HG02970 (cell line): Measurements from ENCODE around the gene PTPRG.
"Not testable (repeated sequence)": the region's sequence is repeated elsewhere in the genome, so short reads cannot be mapped to it uniquely, and the experiment has no call there.

Source experiments
- ATAC-seq: cut with Tn5 transposase; IDR thresholded peaks from one replicate; pipeline ENCODE4 v1.9.1; 2021; ENCODE audit warnings: mild to moderate bottlenecking, moderate library complexity, moderate number of reproducible peaks; ENCODE audit not compliant: unreplicated experiment, low FRiP score

Gene PTPRG

GRCh38 chr3:62019906-62020305, 458.5 kb downstream of the PTPRG start:
- no peak for ATAC-seq

DNA sequence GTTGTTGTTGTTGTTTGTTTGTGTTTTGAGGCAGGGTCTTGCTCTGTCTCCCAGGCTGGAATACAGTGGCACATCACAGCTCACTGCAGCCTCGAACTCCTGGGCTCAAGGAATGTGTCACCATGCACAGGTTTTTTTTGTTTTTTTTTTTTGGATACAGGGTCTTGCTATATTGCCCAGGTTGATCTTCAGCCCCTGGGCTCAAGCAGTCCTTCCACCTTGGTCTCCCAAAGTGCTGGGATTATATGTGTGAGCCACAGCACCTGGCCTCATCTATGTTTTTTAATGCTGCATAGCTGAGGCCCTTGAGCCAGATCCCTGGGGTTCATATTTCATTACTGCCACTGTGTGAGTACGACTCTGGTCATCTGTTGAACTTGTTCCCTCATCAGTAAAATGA, 459.3 kb downstream of the PTPRG start:
- ATAC-seq: no peak

- ATAC-seq: no peak
Measured at GRCh38 chr3:62022312-62022711, 460.9 kb downstream of the PTPRG start.

- ATAC-seq: no peak
Measured at GRCh38 chr3:62024882-62025281, 463.5 kb downstream of the PTPRG start.

GRCh38 chr3:62025913-62026312, 464.5 kb downstream of the PTPRG start:
- ATAC-seq: no peak

GRCh38 chr3:62027241-62027640, 465.9 kb downstream of the PTPRG start:
- ATAC-seq: no peak

- no peak for ATAC-seq
Measured at GRCh38 chr3:62027796-62028195, 466.4 kb downstream of the PTPRG start.

DNA sequence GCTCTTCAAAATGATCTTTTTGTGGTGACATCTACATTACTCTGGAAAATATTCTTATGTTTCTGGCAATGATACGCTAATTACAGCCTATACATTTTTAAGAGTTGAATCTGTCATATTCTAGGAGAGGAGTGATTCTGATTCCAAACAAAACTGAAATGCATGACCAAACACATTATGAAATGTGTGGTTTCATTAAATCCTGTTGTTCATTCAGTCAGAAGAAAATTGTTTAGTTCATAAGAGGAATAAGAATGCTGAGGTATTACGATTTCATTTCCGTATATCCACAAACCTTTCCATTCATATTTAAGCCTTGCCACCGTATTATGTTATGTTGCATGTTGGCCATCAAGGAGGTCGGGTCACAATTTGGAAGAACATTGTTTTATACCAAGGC, 466.9 kb downstream of the PTPRG start:
- ATAC-seq: no peak

- ATAC-seq: no peak
Measured at GRCh38 chr3:62032738-62033137, 471.4 kb downstream of the PTPRG start.

GRCh38 chr3:62035402-62036057, 474.2 kb downstream of the PTPRG start:
- ATAC-seq: no peak

DNA sequence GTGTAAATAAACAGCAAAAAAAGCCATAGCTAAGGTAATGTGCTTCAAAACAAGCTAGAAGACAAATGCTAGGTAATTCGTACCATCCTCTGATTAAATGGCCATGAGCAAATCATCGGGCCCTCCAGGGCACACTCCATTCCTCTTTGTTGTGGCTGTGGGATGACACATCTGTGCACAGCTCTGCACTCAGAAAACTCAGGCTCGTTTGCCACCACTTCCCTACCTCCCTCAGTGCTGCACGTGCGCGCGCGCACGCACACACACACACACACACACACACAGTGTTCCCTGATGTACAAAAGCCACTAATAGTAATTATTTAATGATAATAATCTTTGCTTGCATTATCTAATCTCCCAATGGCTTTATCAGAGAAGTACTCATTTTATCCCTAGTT, 475.4 kb downstream of the PTPRG start:
- no peak for ATAC-seq

- ATAC-seq: not testable (repeated sequence)
Measured at GRCh38 chr3:62038798-62039197, 477.4 kb downstream of the PTPRG start.

DNA sequence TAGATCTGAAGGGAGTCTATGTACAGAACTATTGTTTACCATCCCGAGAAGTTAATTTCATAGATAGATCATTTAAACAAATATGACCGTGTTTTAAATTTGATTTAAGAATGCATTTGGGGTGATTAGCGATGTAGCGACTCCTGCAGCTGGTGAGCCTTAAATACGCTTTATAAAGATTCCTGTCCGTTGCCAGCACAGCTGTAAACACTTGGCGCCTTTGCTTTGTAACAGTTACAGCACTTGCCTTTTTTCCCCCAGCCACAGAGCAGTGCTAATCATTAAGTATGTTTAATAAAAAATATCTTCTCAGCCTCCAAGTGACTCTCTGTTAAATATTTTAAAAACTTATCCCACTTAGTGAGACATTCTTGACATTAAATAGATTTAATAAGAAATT, 478.2 kb downstream of the PTPRG start:
- no peak for ATAC-seq

GRCh38 chr3:62041681-62042080, 480.3 kb downstream of the PTPRG start:
- ATAC-seq: no peak

- no peak for ATAC-seq
Measured at GRCh38 chr3:62044874-62045411, 483.6 kb downstream of the PTPRG start.

GRCh38 chr3:62046326-62046725, 485.0 kb downstream of the PTPRG start:
- no peak for ATAC-seq

DNA sequence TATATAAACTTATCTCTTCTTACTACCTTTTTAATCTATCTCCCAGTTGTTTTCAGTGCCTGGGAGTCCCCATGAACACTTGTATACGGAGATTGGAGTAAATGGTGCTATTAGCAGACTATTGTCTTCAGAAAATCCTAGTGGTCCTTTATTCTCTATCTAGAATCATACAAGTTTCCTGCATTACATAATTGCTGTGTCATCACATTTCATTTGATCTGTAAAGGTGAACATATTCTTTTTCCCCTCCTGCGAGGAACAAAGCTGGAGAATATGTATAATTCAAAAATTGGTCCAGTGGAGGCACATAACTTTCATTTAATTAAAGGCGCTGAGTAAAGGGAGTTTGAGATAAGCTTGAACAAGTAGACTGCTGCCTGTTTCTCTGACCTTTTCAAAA, 487.2 kb downstream of the PTPRG start:
- ATAC-seq: no peak

DNA sequence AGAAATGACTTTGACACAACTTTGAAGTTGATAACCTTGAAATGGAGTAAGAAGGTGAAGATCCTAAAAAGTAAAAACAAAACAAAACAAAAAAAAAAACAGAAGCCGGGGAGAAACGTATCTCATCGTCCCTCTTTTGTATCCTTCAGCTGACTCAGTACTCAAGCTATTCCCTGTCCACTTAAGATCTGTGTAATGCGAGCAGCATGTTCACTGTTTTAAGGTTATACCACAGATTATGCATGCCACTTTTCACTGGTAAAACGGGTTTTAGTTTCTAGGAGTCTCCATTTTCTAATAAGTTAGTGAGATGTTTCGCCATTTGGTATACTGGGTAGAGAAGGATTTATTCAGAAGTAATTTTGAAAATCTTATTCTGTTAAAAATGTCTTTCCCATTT, 487.7 kb downstream of the PTPRG start:
- no peak for ATAC-seq

DNA sequence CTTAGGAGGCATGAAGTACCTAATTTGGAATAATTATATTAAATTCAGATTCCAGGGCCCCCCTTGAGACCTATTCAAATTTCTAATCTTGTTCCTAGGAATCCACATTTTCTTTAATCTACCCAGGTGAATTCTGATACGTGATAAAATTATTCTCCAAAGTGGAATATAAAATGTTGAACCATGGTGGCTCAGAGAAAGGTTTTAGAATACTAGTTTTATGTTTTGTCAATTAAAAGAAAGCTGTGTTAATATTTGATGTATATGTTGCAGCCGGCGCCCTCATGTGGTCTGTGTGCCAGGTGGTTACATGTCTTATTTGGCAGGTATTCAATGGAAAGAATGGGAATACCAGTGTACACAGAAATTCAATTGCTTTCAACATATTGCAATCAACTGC, 490.1 kb downstream of the PTPRG start:
- no peak for ATAC-seq

DNA sequence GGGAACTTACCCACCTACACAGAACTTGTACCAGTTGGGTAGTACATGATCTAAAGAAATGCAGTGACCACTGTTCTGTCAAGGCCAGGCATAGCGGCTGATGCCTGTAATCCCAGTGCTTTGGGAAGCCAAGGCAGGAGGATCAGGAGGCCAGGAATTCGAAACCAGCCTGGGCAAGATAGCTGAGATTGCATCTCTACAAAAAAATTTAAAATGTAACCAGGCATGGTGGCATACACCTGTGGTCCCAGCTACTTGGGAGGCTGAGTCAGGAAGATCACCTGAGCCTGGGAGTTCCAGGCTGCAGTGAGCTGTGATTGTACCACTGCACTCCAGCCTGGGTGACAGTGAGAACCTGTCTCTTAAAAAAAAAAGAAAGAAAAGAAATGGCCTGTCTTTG, 491.0 kb downstream of the PTPRG start:
- no peak for ATAC-seq

- ATAC-seq: no peak
Measured at GRCh38 chr3:62056658-62057057, 495.3 kb downstream of the PTPRG start.

- no peak for ATAC-seq
Measured at GRCh38 chr3:62057339-62058047, 496.1 kb downstream of the PTPRG start.
